K562 treated with DMSO at 1 percent for 48 hours (cell line): ENCODE measurements around the gene FNDC5. TPM values are rescaled to one million over a fixed set of nuclear protein-coding genes. Genes with fewer than 3 reads are reported as not detected.

Experiments used
- total RNA-seq: library from RNA; unstranded; fragments of 300-600 nt; gene quantifications from 2 replicates; pipeline ENCODE4 v1.2.3, GENCODE V29; 2022; ENCODE audit warnings: low replicate concordance; ENCODE audit errors: extremely low read depth

Gene FNDC5
- total RNA-seq = not detected in 2 replicates

GRCh38 chr1:32870615-32871363 is at the start of gene FNDC5:
TSS of gene FNDC5 (minus strand) at chr1:32870912.

GRCh38 chr1:32900956-32901822 is 30.5 kb upstream of the FNDC5 start, which contains the start of gene TMEM54:
TSS of gene TMEM54 (minus strand) at chr1:32901389. CDS start at chr1:32901238, 151 bp downstream.

GRCh38 chr1:32886004-32886827 is 15.5 kb upstream of the FNDC5 start, which contains the start of gene HPCA:
TSS of gene HPCA (plus strand) at chr1:32886491. CDS start at chr1:32888899, 2,408 bp downstream.

GRCh38 chr1:32817159-32817814 is 53.4 kb downstream of the FNDC5 start, which contains the start of the genes S100PBP and YARS1:
TSS of gene S100PBP (plus strand) at chr1:32817653. CDS start at chr1:32826100, 8,447 bp downstream.
TSS of gene YARS1 (minus strand) at chr1:32817358. CDS start at chr1:32817244, 114 bp downstream.

Other genes starting within 250 kb of the FNDC5 start
- not detected in 2 replicates for gene ZBTB8OS, start 220.4 kb downstream of the FNDC5 start, total RNA-seq
- gene RBBP4, start 219.7 kb downstream of the FNDC5 start, total RNA-seq = not detected in 2 replicates
- not detected in 2 replicates for gene SYNC, start 168.1 kb downstream of the FNDC5 start, total RNA-seq
- gene YARS1, start 53.6 kb downstream of the FNDC5 start, total RNA-seq = 1,215 TPM in 1 of 2 replicates, not detected in the other
- gene S100PBP, start 53.3 kb downstream of the FNDC5 start, total RNA-seq = not detected in 2 replicates
- not detected in 2 replicates for gene HPCA, start 15.6 kb upstream of the FNDC5 start, total RNA-seq
- not detected in 2 replicates for gene TMEM54, start 30.5 kb upstream of the FNDC5 start, total RNA-seq
- gene RNF19B, start 93.9 kb upstream of the FNDC5 start, total RNA-seq = not detected in 2 replicates
- not detected in 2 replicates for gene AK2, start 166.0 kb upstream of the FNDC5 start, total RNA-seq
- not detected in 2 replicates for gene AZIN2, start 210.2 kb upstream of the FNDC5 start, total RNA-seq